Measurements from ENCODE around the gene MAD2L1.

DNA sequence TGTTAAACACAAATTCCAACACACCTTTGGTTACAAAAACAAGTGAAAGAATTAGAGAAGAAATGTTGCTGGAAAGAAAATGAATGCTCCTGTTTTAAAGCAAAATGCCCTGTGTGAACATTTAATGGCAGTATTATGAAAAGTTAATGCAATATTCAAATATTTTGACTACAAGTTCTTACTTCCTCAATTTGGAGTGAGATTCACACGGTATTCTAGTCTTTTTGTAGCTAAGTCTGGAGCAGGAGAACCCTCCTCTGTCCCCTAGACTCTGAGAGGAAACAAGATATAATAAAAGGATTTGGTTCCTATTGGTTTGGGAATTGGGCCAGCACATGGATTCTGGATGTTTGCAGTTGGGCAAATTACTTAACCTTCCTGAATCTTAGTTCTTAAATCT, 12.7 kb downstream of the MAD2L1 start:
- TF ChIP-seq POLR2AphosphoS5 (IDR thresholded peaks at IDR 0.05; ENCODE audit: low read depth, low read length) (no peak), SIN3A (IDR thresholded peaks at IDR 0.05; ENCODE audit: borderline replicate concordance, insufficient read depth, low read length) (no peak)
- TF ChIP-seq, protein P1, sequence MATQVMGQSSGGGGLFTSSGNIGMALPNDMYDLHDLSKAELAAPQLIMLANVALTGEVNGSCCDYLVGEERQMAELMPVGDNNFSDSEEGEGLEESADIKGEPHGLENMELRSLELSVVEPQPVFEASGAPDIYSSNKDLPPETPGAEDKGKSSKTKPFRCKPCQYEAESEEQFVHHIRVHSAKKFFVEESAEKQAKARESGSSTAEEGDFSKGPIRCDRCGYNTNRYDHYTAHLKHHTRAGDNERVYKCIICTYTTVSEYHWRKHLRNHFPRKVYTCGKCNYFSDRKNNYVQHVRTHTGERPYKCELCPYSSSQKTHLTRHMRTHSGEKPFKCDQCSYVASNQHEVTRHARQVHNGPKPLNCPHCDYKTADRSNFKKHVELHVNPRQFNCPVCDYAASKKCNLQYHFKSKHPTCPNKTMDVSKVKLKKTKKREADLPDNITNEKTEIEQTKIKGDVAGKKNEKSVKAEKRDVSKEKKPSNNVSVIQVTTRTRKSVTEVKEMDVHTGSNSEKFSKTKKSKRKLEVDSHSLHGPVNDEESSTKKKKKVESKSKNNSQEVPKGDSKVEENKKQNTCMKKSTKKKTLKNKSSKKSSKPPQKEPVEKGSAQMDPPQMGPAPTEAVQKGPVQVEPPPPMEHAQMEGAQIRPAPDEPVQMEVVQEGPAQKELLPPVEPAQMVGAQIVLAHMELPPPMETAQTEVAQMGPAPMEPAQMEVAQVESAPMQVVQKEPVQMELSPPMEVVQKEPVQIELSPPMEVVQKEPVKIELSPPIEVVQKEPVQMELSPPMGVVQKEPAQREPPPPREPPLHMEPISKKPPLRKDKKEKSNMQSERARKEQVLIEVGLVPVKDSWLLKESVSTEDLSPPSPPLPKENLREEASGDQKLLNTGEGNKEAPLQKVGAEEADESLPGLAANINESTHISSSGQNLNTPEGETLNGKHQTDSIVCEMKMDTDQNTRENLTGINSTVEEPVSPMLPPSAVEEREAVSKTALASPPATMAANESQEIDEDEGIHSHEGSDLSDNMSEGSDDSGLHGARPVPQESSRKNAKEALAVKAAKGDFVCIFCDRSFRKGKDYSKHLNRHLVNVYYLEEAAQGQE (IDR thresholded peaks at IDR 0.05; ENCODE audit: insufficient read depth in 1 of 2, low read depth in 2 of 2, low read length in 2 of 2): no peak
